Measurements from ENCODE around the gene SULF2. TPM values are rescaled to one million over a fixed set of nuclear protein-coding genes. Genes with fewer than 3 reads are reported as not detected.

Gene SULF2
- total and polyA plus RNA-seq, 2 of the 13 experiments (the other 11 are each of a cell fraction or from before 2014, with no cell fraction given) = 7.2 to 50.9 TPM

- TF ChIP-seq ZNF512B (CRISPR knock-in tag; IDR thresholded peaks at IDR 0.05; ENCODE audit: borderline replicate concordance) = no peak
Measured at GRCh38 chr20:47668313-47669151, 116.7 kb downstream of the SULF2 start (continued).

GRCh38 chr20:47667531-47668312, 117.6 kb downstream of the SULF2 start:
- Histone ChIP-seq H3K4me2 (ENCODE audit: low read depth, low read length) (no peak overlapping the region), H3K27ac (ENCODE audit: extremely low read length, insufficient read depth, low read length) (no peak overlapping the region), H2AFZ (ENCODE audit: low read length) (no peak overlapping the region), H3K4me3 (replicated peaks in 1 of 3; ENCODE audit: insufficient read depth in 1 of 3, low read depth in 2 of 3, low read length in 3 of 3) (no peak overlapping the region), H3K79me2 (ENCODE audit: insufficient read depth, low read length) (no peaks in the 10 kb centered on the region), H3K27me3 (ENCODE audit: control insufficient read depth in 1 of 2, insufficient read depth in 2 of 2, low read length in 2 of 2) (no peaks in the 10 kb centered on the region), H3K9ac (ENCODE audit: insufficient read depth, low read depth, low read length) (no peak overlapping the region), H3K4me1 (ENCODE audit: insufficient read depth, low read length) (peaks cover 18% of the 10 kb centered on the region), H3K36me3 (replicated peaks in 1 of 2; ENCODE audit: control insufficient read depth in 1 of 2, insufficient read depth in 2 of 2, low read length in 2 of 2) (0 out of 5 replicates have a peak, but pooled peaks cover under 1 to 2% of the 10 kb centered on the region in 2 experiments), H3K9me3 (ENCODE audit: low read length) (no peaks in the 10 kb centered on the region), H4K20me1 (ENCODE audit: insufficient read depth, low read length) (no peaks in the 10 kb centered on the region)
- WGBS (ENCODE audit: low lambda C conversion rate) = 87% methylated on average over 19 of the region's 19 CpGs
- TF ChIP-seq, protein P1, sequence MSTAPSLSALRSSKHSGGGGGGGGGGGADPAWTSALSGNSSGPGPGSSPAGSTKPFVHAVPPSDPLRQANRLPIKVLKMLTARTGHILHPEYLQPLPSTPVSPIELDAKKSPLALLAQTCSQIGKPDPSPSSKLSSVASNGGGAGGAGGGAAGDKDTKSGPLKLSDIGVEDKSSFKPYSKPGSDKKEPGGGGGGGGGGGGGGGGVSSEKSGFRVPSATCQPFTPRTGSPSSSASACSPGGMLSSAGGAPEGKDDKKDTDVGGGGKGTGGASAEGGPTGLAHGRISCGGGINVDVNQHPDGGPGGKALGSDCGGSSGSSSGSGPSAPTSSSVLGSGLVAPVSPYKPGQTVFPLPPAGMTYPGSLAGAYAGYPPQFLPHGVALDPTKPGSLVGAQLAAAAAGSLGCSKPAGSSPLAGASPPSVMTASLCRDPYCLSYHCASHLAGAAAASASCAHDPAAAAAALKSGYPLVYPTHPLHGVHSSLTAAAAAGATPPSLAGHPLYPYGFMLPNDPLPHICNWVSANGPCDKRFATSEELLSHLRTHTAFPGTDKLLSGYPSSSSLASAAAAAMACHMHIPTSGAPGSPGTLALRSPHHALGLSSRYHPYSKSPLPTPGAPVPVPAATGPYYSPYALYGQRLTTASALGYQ (CRISPR knock-in tag; IDR thresholded peaks at IDR 0.05) = no peak
- peak; percentile 21 for TF ChIP-seq AGO2 (optimal IDR thresholded peaks at IDR 0.05; ENCODE audit: low read depth, low read length)
- no peak for TF ChIP-seq ZNF414 (CRISPR knock-in tag; IDR thresholded peaks at IDR 0.05)
- TF ChIP-seq GPBP1L1 (CRISPR knock-in tag; IDR thresholded peaks at IDR 0.05) = no peak
- no peak for TF ChIP-seq RCOR2 (CRISPR knock-in tag; IDR thresholded peaks at IDR 0.05)
- no peak for DNase-seq (ENCODE audit: low spot score)
- POLR2A ChIA-PET = no interaction called here
- FAIRE-seq = no peak
- in situ Hi-C loops (cut with HindIII; ENCODE audit: extremely low pct_ligation_motif_present, low pct_unique_long_range_greater_than_20kb) = no loop called here
- intact Hi-C loops (cut with micrococcal nuclease; ENCODE audit: unreplicated experiment) = no loop called here
- BruUV-seq (replicated peaks) = no TSS peak
- CTCF ChIA-PET (ENCODE audit: low intra/inter-chr PET ratio, low total read pairs) = no interaction called here
- ATAC-seq = no peak

All from HepG2 (cell line).